Neural cell (in vitro differentiated cells): ENCODE results near the gene TYROBP. TPM values are rescaled to one million over a fixed set of nuclear protein-coding genes. Genes with fewer than 3 reads are reported as not detected.

Experiments
- H2AFZ ChIP-seq: fragments of 200-600, 300-800 bp; sonication (generic), shearing (Covaris generic); 2 replicates; pipeline ENCODE4 v1.6.0; 2014; ENCODE audit warnings: low read depth, mild to moderate bottlenecking, antibody characterized with exemption, low read length, moderate library complexity
- H3F3A ChIP-seq: fragments of 200-600 bp; shearing (Covaris generic); 2 replicates; pipeline ENCODE4 v1.6.1; 2016; ENCODE audit warnings: mild to moderate bottlenecking, moderate library complexity, mixed read lengths, antibody characterized with exemption, low read length; ENCODE audit not compliant: insufficient read depth, poor library complexity, severe bottlenecking
- H3K27ac ChIP-seq: fragments of 200-600, 300-800 bp; sonication (generic), shearing (Covaris generic); 2 replicates; pipeline ENCODE4 v1.5.1; 2014; ENCODE audit warnings: mild to moderate bottlenecking, low read length, moderate library complexity
- H3K27me3 ChIP-seq: fragments of 300-800, 200-600 bp; sonication (generic), shearing (Covaris generic); 2 replicates; pipeline ENCODE4 v1.6.0; 2014; ENCODE audit warnings: mild to moderate bottlenecking, low read depth, low read length, moderate library complexity; ENCODE audit not compliant: insufficient read depth
- H3K36me3 ChIP-seq: fragments of 300-800, 200-600 bp; sonication (generic), shearing (Covaris generic); 2 replicates; pipeline ENCODE4 v1.5.1; 2014; ENCODE audit warnings: mild to moderate bottlenecking, antibody characterized with exemption, low read length, moderate library complexity; ENCODE audit not compliant: insufficient read depth
- H3K4me2 ChIP-seq: fragments of 300-800, 200-600 bp; sonication (generic), shearing (Covaris generic); 2 replicates; pipeline ENCODE4 v1.6.0; 2014; ENCODE audit warnings: mild to moderate bottlenecking, low read length
- H3K4me3 ChIP-seq: fragments of 300-800, 200-600 bp; sonication (generic), shearing (Covaris generic); 2 replicates; pipeline ENCODE4 v1.5.1; 2014; ENCODE audit warnings: mild to moderate bottlenecking, low read length, moderate library complexity
- H3K79me2 ChIP-seq: fragments of 200-600 bp; shearing (Covaris generic); replicated peaks from 2 replicates; pipeline ENCODE4 v1.6.0; 2014; ENCODE audit warnings: mild to moderate bottlenecking, low read length, moderate library complexity; ENCODE audit not compliant: insufficient read depth
- H3K9ac ChIP-seq: fragments of 300-800, 200-600 bp; sonication (generic), shearing (Covaris generic); 2 replicates; pipeline ENCODE4 v1.6.1; 2016; ENCODE audit warnings: mild to moderate bottlenecking, low read length, mixed read lengths
- H3K9me2 ChIP-seq: fragments of 200-600 bp; shearing (Covaris generic); 2 replicates; pipeline ENCODE4 v1.6.1; 2016; ENCODE audit warnings: mild to moderate bottlenecking, low read length, mixed read lengths; ENCODE audit not compliant: insufficient read depth
- H3K9me3 ChIP-seq: fragments of 200-600, 300-800 bp; sonication (generic), shearing (Covaris generic); 2 replicates; pipeline ENCODE4 v1.6.1; 2016; ENCODE audit warnings: mild to moderate bottlenecking, mixed run types, low read length, moderate library complexity, mixed read lengths
- H4K20me1 ChIP-seq: fragments of 200-600 bp; shearing (Covaris generic); 2 replicates; pipeline ENCODE4 v1.6.1; 2016; ENCODE audit warnings: mild to moderate bottlenecking, mixed run types; ENCODE audit not compliant: insufficient read depth
- EP300 ChIP-seq: fragments of 450-650 bp; conservative IDR thresholded peaks from 2 replicates; pipeline ENCODE4 v1.6.1; 2014; ENCODE audit warnings: antibody characterized with exemption, mild to moderate bottlenecking, moderate library complexity; ENCODE audit not compliant: poor library complexity, severe bottlenecking
- EZH2 ChIP-seq: fragments of 200-600, 300-800 bp; shearing (Covaris generic), sonication (generic); IDR thresholded peaks from 2 replicates; pipeline ENCODE4 v1.6.1; 2014; ENCODE audit warnings: antibody characterized with exemption, low read length, borderline replicate concordance, mild to moderate bottlenecking; ENCODE audit not compliant: insufficient read depth, poor library complexity, severe bottlenecking
- MXI1 ChIP-seq: fragments of 450-650 bp; conservative IDR thresholded peaks from 2 replicates; pipeline ENCODE4 v1.6.1; 2014; ENCODE audit warnings: antibody characterized with exemption, mild to moderate bottlenecking; ENCODE audit not compliant: poor library complexity, severe bottlenecking
- POLR2AphosphoS5 ChIP-seq: IDR thresholded peaks from 2 replicates; pipeline ENCODE4 v1.6.1; 2012
- RAD21 ChIP-seq: fragments of 450-650 bp; conservative IDR thresholded peaks from 2 replicates; pipeline ENCODE4 v1.6.1; 2014; ENCODE audit warnings: antibody characterized with exemption, mild to moderate bottlenecking, moderate library complexity
- SMC3 ChIP-seq: fragments of 450-650 bp; conservative IDR thresholded peaks from 2 replicates; pipeline ENCODE4 v1.6.1; 2014; ENCODE audit warnings: antibody characterized with exemption, mild to moderate bottlenecking, moderate library complexity; ENCODE audit not compliant: poor library complexity
- TAF1 ChIP-seq: IDR thresholded peaks from 2 replicates; pipeline ENCODE4 v1.6.1; 2012; ENCODE audit warnings: low read depth
- polyA plus RNA-seq: library from polyadenylated mRNA; depleted of rRNA; stranded (reverse); fragments of >200 nt; gene quantifications from 2 replicates; pipeline ENCODE4 v1.2.3, GENCODE V29; 2014
- TF ChIP-seq, protein P1 (sequence below): fragments of 450-650 bp; IDR thresholded peaks from 2 replicates; pipeline ENCODE4 v1.5.1; 2014; ENCODE audit warnings: antibody characterized with exemption, mild to moderate bottlenecking, moderate library complexity; ENCODE audit not compliant: poor library complexity, severe bottlenecking
- TF ChIP-seq, protein P2 (sequence below): IDR thresholded peaks from 2 replicates; pipeline ENCODE4 v1.6.1; 2012; ENCODE audit warnings: borderline replicate concordance

The TYROBP gene
- polyA plus RNA-seq, 1 donor from 2014 or later, result not detected

- Histone ChIP-seq H3K9ac (no peak overlapping the region), H3K36me3 (no peaks in the 10 kb centered on the region), H3K9me3 (no peaks in the 10 kb centered on the region), H3K4me3 (no peak overlapping the region), H3F3A (no peaks in the 10 kb centered on the region), H2AFZ (no peak overlapping the region), H3K9me2 (no peaks in the 10 kb centered on the region), H3K4me2 (no peak overlapping the region), H3K27me3 (no peaks in the 10 kb centered on the region), H4K20me1 (no peaks in the 10 kb centered on the region), H3K79me2 (peaks cover 2% of the 10 kb centered on the region), H3K27ac (no peak overlapping the region)
- TF ChIP-seq, protein P1, sequence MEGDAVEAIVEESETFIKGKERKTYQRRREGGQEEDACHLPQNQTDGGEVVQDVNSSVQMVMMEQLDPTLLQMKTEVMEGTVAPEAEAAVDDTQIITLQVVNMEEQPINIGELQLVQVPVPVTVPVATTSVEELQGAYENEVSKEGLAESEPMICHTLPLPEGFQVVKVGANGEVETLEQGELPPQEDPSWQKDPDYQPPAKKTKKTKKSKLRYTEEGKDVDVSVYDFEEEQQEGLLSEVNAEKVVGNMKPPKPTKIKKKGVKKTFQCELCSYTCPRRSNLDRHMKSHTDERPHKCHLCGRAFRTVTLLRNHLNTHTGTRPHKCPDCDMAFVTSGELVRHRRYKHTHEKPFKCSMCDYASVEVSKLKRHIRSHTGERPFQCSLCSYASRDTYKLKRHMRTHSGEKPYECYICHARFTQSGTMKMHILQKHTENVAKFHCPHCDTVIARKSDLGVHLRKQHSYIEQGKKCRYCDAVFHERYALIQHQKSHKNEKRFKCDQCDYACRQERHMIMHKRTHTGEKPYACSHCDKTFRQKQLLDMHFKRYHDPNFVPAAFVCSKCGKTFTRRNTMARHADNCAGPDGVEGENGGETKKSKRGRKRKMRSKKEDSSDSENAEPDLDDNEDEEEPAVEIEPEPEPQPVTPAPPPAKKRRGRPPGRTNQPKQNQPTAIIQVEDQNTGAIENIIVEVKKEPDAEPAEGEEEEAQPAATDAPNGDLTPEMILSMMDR, result no peak
- no peak for TF ChIP-seq RAD21
- TF ChIP-seq POLR2AphosphoS5, result no peak
- TF ChIP-seq, protein P2, sequence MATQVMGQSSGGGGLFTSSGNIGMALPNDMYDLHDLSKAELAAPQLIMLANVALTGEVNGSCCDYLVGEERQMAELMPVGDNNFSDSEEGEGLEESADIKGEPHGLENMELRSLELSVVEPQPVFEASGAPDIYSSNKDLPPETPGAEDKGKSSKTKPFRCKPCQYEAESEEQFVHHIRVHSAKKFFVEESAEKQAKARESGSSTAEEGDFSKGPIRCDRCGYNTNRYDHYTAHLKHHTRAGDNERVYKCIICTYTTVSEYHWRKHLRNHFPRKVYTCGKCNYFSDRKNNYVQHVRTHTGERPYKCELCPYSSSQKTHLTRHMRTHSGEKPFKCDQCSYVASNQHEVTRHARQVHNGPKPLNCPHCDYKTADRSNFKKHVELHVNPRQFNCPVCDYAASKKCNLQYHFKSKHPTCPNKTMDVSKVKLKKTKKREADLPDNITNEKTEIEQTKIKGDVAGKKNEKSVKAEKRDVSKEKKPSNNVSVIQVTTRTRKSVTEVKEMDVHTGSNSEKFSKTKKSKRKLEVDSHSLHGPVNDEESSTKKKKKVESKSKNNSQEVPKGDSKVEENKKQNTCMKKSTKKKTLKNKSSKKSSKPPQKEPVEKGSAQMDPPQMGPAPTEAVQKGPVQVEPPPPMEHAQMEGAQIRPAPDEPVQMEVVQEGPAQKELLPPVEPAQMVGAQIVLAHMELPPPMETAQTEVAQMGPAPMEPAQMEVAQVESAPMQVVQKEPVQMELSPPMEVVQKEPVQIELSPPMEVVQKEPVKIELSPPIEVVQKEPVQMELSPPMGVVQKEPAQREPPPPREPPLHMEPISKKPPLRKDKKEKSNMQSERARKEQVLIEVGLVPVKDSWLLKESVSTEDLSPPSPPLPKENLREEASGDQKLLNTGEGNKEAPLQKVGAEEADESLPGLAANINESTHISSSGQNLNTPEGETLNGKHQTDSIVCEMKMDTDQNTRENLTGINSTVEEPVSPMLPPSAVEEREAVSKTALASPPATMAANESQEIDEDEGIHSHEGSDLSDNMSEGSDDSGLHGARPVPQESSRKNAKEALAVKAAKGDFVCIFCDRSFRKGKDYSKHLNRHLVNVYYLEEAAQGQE, result no peak
- no peak for TF ChIP-seq SMC3
- TF ChIP-seq EZH2, result no peak
- no peak for TF ChIP-seq TAF1
- no peak for TF ChIP-seq EP300
- no peak for TF ChIP-seq MXI1
Measured at GRCh38 chr19:35946203-35946602, 38.1 kb upstream of the TYROBP start.

DNA sequence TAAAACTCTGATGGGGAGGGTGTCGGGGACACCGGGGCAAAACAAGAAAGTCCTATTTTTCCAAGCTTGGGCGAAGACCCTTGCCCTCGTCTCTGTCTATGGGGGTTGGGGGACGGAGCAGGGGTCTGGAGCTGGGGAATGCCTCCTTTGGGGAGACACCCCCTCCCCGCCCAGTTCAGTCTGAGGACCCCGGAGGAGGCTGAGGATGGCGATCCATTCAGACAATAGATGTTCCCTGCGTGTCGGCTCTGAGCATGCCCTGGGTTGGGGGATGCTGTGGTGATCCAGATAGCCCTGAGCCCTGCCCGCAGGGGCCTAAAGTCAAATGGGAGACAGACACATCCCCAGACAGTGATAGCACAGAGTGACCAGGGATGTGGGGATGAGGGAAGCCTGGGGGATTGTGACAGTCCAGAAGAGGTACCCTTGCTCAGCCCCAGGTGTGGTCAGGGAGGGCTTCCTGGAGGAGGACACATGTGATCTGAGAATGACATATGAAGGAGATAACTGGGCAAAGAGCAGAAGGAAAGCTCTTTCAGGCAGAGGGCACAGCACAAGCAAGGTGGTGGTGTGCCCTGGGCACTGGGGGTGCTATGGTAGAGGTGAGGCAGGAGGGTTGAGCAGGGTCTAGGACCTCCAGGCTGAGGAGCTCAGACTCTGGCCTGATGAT, 37.2 kb upstream of the TYROBP start:
- H3K9ac ChIP-seq, result no peak overlapping the region
- no peaks in the 10 kb centered on the region for H3K27me3 ChIP-seq
- H2AFZ ChIP-seq, result no peak overlapping the region
- peaks cover 2% of the 10 kb centered on the region for H3K79me2 ChIP-seq
- H3K36me3 ChIP-seq, result no peaks in the 10 kb centered on the region
- H3F3A ChIP-seq, result no peaks in the 10 kb centered on the region
- TF ChIP-seq EZH2 (no peak), EP300 (no peak), RAD21 (no peak), SMC3 (no peak), MXI1 (no peak), POLR2AphosphoS5 (no peak), TAF1 (no peak)
- TF ChIP-seq, protein P2, result no peak
- TF ChIP-seq, protein P1, result no peak
- H3K9me3 ChIP-seq, result no peaks in the 10 kb centered on the region
- no peak overlapping the region for H3K4me2 ChIP-seq
- no peaks in the 10 kb centered on the region for H3K9me2 ChIP-seq
- H3K4me3 ChIP-seq, result no peak overlapping the region
- no peaks in the 10 kb centered on the region for H4K20me1 ChIP-seq
- no peak overlapping the region for H3K27ac ChIP-seq
